Activated CD4-positive, alpha-beta T cell treated with anti-CD3 and anti-CD28 coated beads, Interleukin-2, Interleukin-4, amounts not matched to agents 100 ng/mL and 50 ng/mL, durations not matched to agents 16 hours and 8 hours (primary cell): Measurements from ENCODE around the gene ZAP70.

Experiments
- DNase-seq: peaks from one replicate; pipeline ENCODE4 v3.0.0-alpha.2; 2020; ENCODE audit warnings: low spot score

Gene ZAP70

DNA sequence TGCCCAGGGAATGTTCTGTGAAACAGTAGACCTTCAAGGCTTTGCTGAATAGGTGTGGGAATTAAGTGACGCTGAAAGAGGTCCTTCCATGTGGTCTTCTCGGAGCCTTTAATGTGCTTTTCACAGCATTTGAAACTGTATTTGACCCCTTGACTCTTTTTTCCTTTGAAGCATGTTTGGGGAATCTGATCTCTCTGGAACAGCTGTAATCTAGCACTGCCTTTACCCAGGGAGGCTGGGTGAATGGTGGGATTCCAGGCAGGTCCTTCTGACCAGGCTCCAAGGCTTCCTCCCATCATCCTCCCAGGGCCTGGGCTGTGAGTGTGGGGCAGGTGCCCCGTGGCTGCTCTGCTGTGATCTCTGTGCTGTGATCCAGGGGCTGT lies 4.2 kb downstream of the ZAP70 start:
- DNase-seq, result no peak

DNA sequence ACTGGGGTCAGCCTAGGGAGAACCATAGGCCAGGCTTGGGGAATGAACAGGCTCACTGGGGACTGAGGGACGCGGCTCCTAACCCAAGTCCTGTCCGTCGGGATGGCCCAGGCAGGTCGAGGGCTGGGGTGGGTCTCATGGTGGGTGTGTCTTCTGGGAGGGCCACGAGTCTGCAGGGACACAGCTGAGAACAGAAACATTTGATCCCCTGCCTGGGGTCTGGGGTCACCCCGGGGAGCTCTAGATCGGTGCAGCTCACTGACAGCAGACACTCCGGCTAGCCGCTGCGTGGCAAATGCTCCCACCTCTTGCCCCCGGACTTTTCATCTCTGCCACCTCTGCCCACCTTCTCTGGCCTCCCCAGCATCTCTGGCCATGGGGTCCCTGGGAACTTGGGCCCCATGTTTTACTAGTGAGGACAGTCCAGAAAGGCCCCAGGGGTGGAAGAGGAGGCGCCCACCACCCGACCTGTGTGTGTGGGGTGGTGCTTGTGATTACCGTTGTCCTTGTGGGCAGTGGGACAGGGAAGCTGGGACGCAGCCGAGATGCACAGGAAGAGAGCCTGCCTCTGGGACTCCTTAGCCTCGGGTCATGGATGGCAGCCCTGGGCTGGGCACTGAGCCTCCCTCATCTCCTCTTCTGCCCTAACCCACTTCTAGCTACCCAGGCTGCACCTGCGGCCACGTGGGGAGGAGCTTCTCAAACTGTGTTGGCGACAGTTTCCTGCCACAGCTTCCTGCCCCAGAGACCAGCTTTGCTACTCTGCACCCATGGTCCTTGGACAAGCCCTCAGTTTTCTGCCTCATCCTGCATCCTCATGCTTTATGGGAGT lies 4.9 kb downstream of the ZAP70 start:
- DNase-seq, result peak; percentile 85

DNA sequence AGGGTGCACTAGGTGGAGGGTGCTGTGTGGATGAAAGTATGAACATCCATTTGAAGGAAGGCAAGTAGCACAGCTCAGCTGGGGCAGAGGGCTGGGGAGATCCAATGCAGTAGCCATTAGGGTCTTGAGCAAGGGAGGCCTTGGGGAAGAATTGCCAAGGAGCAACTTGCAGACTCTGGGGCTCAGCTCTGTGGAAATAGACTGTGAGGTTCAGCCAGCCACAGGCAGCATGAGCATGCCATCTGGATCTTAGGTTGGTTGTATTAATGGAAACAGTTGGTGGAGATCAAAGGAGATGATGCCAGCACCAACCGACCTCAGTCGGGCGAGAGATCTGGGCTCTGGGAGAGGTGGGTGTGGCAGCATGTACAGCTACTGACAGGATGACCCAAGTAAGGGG lies 5.6 kb downstream of the ZAP70 start:
- DNase-seq, result peak; percentile 17

DNA sequence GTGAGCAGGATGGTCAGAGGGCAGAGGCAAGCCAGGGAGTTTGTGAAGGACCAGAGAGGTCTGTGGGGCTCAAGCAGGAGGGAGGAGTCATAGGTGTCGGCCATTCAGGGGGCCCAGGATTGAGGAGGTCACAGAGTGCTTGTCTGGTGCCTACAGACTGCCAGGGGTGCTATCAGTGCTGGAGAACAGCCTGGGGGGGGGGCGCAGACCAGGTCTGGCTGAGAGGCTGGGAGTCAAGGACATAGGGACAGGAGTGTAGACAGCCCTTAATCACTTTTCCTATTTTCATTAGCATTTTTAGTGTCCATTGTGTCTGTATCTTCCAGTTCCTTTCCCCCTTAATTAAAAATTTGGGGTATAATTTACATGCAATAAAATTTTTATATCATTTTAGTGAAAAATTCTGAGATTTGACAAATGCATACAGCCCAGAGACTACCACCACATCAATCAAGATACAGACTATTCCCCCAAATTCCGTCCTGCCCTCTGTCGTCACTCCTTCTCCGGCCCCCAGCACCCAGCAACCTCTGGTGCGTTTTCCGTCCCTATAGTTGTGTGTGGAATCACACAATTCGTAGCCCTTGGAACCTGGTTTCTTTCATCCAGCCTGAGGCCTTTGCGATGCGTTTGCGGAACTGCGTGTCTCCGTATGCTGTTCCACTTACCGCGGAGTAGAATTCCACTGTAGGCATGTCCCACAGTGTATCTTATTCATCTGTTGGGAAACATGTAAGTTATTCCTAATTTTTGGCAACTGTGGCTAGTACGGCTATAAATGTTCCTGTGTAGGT lies 6.2 kb downstream of the ZAP70 start:
- DNase-seq, result no peak

- no peak for DNase-seq
Measured at GRCh38 chr2:97720746-97721145, 7.4 kb downstream of the ZAP70 start.

GRCh38 chr2:97722227-97722626 lies 8.9 kb downstream of the ZAP70 start:
- no peak for DNase-seq

DNA sequence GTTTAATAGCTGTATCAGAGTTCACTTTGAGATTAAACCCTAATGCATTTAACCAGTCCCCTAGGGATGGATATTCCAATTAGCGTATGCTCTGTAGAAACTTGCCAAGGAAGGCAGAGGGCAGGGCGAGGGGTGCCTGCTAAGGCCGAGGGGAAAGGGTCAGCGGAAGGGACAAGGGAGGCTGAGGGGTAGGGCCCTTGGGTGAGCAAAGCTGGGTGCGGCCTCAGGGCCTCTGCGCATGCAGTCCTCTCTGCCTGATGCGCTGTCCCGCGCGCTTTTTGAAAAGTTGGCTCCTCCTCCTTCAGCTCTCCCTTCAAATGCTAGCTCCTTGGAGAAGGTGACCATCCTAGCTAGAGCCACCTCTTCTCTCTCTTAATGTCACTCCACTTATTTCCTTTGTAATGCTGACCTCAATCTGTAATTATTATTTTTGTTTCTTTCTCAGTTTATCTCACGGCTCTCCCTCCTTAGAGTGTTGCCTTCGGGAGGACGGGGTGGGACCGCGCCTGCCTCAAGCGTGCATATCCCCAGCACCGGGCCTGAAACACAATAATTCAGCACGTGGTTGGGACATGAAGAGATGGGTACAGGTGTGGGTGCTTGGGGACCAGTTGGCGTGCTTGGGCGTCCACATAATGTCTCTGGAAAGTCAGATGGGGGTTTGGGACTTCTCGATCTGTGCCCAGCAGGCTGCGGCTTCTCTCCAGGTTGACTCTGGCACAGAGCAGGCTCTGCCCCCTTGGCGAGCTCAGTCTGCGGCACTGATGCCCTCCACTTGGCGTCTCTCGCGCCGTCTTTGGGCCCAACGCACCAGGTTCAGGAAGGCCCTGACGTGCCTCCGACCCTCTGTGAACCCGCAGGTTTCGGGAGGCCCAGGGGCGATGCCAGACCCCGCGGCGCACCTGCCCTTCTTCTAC lies 10.0 kb downstream of the ZAP70 start:
- no peak for DNase-seq

- no peak for DNase-seq
Measured at GRCh38 chr2:97724073-97724410, 10.7 kb downstream of the ZAP70 start.

- DNase-seq, result no peak
Measured at GRCh38 chr2:97724501-97724900, 11.1 kb downstream of the ZAP70 start.

GRCh38 chr2:97724946-97725688 lies 11.7 kb downstream of the ZAP70 start:
- no peak for DNase-seq

DNA sequence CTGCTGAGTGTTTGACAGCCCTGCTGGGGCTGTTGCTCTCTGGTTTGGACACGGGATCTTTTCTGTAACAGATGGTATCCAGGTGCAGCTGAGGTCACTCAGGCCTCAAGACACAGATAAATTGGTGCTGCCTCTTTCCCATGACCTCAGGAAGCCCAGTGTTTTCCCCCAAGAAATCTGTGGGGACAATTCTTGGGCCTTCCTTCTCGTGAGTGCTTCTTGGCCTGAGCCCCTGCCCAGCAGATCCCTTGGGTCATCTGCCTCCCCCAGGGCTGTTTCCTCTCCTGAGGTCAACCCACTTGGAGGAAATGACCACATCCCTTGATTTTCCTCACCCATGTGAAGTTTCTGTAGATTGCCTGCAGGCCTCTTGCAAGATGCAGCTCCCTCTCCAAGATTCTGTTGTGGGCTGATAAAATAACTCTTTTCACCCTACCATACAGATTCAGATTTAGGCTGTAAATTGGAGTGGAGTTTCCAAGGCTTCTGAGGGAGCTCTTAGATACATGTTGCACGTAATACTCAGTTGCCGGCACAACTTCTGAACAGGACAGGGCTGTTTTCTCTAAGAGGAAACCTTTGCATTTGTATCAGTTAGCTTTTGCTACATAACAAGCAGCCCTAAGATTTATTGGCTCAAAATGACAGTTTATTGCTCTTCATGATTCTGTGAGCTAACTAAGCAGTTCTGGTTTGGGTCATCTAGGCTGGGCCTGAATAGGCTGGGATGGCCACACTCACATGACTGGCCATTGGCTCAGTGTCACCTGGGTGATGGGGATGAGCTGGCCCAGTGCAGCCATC lies 13.1 kb downstream of the ZAP70 start:
- DNase-seq, result no peak

DNA sequence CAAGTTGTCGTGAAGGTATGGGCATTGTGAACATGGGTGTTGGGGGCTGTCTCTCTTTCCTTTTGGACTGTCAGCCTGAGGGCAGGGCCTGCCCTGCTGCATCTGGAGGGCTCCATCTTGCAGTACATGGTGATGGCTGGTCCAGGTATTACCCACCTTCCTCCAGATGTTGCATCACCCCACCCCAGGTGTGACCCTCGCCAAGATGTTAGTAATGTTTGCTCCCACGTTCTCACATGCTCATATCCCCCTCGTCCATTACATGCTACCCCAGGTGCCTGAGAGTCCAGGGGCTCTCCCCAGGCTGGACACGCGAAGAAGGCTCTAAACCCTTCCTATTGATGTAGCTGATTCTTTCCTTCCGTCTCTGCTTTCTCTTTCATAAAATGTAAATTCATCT lies 13.9 kb downstream of the ZAP70 start:
- no peak for DNase-seq

GRCh38 chr2:97728091-97728731 lies 14.8 kb downstream of the ZAP70 start:
- no peak for DNase-seq

- no peak for DNase-seq
Measured at GRCh38 chr2:97730245-97730644, 16.9 kb downstream of the ZAP70 start.

DNA sequence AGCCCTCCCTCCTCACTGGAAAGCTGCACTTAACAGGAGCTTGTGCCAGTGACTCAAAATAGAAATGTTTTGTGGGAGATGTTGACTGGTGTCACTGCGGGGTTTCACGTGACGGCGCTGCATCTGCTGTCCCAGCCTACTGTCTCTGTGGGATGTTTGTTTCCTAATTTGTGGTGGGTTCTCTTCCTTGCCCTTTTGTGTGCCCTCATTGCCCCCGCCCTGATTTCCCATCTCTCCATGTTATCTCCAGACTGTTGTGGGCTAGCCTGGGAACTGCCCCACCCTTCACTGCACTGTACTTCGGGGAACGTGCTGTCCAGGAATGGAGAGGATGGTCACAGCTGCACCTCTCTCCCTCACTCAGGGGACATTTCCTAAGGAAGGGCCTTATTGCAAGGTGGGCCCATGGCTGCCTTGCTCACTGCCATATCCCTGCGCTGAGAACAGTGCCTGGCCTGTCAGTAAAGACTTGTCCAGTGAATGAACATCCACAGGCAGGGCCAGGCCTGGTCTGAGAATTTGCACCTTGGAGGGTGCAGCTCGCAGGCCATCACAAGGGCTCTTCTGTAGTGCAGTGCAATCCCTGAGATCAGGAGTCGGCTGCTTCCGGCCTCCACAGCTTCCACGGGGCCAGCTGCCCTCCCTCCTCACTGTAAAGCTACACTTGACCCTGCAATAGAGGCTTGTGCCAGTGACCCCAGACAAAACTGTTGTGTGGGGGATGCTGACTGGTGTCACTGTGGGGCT lies 18.1 kb downstream of the ZAP70 start:
- DNase-seq, result no peak

- no peak for DNase-seq
Measured at GRCh38 chr2:97732436-97733340, 19.3 kb downstream of the ZAP70 start.

GRCh38 chr2:97733341-97734035 lies 20.1 kb downstream of the ZAP70 start:
- no peak for DNase-seq
